Uterus (tissue), 4 donors: Measurements from ENCODE around the gene FAM185A. TPM values are rescaled to one million over a fixed set of nuclear protein-coding genes. Genes with fewer than 3 reads are reported as not detected.

ENCODE experiments used
- DNase-seq, 2 donors: peaks; one replicate each; pipeline ENCODE4 v3.0.0-alpha.2; 2019 to 2020
- H3K27ac ChIP-seq, 2 donors: fragments of 200-600 bp; sonication (generic); 1 replicate in 1 of 2; 2 replicates in 1 of 2; pipeline ENCODE4 v1.5.1; 2016 to 2018
- H3K27me3 ChIP-seq, 2 donors: fragments of 200-600 bp; sonication (generic); one replicate each; pipeline ENCODE4 v1.5.1; 2018 to 2019; ENCODE audit warnings: control low read depth in 1 of 2
- H3K36me3 ChIP-seq, 2 donors: fragments of 200-600 bp; sonication (generic); one replicate each; pipeline ENCODE4 v1.5.1; 2019; ENCODE audit warnings: control low read depth in 1 of 2
- H3K4me1 ChIP-seq, 2 donors: fragments of 200-600 bp; sonication (generic); one replicate each; pipeline ENCODE4 v1.5.1; 2018 to 2019; ENCODE audit warnings: control low read depth in 1 of 2
- H3K4me3 ChIP-seq, 2 donors: fragments of 200-600 bp; sonication (generic); 1 replicate in 1 of 2; 2 replicates in 1 of 2; pipeline ENCODE4 v1.5.1; 2018 to 2019; ENCODE audit warnings: mild to moderate bottlenecking in 1 of 2
- H3K9me3 ChIP-seq, 2 donors: fragments of 200-600 bp; sonication (generic); one replicate each; pipeline ENCODE4 v1.5.1; 2019; ENCODE audit warnings: control low read depth in 1 of 2
- POLR2A ChIP-seq, 2 donors: fragments of 450-650 bp; IDR thresholded peaks; one replicate each; pipeline ENCODE4 v1.6.1; 2016; ENCODE audit warnings: antibody characterized with exemption in 2 of 2, mild to moderate bottlenecking in 1 of 2, moderate library complexity in 1 of 2
- intact Hi-C: fragments of 100-400 bp; cut with DNase I; formaldehyde crosslinking; loops from one replicate; pipeline ENCODE4 v1.15.1; 2023; ENCODE audit warnings: low total_unique reads
- total RNA-seq, 4 donors: library from RNA; depleted of rRNA in 3 of 4; stranded (reverse); fragments of >200 nt in 3 of 4; gene quantifications; one replicate each; pipeline versions ENCODE4 v1.1.0 to v1.2.4, GENCODE V29; 2014 to 2023
- TF ChIP-seq, protein P1 (sequence below), 4 experiments: fragments of 200-600 bp in 2 of 4; fragments of 450-650 bp in 2 of 4; sonication (generic) in 2 of 4; IDR thresholded peaks; one replicate each; pipeline ENCODE4 v1.5.1; 2016 to 2019; ENCODE audit warnings: antibody characterized with exemption in 4 of 4, mild to moderate bottlenecking in 2 of 4, moderate library complexity in 1 of 4
- donor health status: DM: yes; HTN: yes; CAD: no.

The FAM185A gene
- total RNA-seq, 4 donors from 2014 or later, result 0.59 to 118 (median 19.4) TPM

DNA sequence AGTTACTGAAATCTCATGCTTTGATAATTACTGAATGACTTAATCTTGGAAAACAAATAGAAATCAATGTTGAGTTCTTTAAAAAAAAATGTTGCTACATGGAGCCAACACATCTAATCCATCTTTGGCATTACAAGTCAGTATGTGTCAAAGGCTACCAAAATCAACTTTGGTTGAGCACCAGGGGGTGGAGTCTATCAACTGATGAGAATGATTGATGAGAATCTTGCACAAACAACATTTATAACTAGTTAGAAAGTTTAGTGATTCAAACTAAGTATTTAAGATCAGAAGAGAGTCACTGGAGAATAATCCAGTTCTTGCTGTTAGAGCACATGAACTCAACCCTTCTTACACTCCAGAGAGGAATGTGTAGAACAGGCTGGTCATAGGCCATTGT lies 93.5 kb downstream of the FAM185A start:
- intact Hi-C loops, result no loop called here
- no peak overlapping the region for H3K4me3 ChIP-seq
- H3K27me3 ChIP-seq, result no peaks in the 10 kb centered on the region
- peaks cover 0 to under 1% of the 10 kb centered on the region in 2 donors for H3K4me1 ChIP-seq
- no peak for DNase-seq
- H3K9me3 ChIP-seq, result no peaks in the 10 kb centered on the region
- no peak overlapping the region for H3K27ac ChIP-seq
- H3K36me3 ChIP-seq, result no peaks in the 10 kb centered on the region
- TF ChIP-seq, protein P1, sequence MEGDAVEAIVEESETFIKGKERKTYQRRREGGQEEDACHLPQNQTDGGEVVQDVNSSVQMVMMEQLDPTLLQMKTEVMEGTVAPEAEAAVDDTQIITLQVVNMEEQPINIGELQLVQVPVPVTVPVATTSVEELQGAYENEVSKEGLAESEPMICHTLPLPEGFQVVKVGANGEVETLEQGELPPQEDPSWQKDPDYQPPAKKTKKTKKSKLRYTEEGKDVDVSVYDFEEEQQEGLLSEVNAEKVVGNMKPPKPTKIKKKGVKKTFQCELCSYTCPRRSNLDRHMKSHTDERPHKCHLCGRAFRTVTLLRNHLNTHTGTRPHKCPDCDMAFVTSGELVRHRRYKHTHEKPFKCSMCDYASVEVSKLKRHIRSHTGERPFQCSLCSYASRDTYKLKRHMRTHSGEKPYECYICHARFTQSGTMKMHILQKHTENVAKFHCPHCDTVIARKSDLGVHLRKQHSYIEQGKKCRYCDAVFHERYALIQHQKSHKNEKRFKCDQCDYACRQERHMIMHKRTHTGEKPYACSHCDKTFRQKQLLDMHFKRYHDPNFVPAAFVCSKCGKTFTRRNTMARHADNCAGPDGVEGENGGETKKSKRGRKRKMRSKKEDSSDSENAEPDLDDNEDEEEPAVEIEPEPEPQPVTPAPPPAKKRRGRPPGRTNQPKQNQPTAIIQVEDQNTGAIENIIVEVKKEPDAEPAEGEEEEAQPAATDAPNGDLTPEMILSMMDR (IDR thresholded peaks at IDR 0.05), result no peak
- no peak for TF ChIP-seq POLR2A (IDR thresholded peaks at IDR 0.05)

DNA sequence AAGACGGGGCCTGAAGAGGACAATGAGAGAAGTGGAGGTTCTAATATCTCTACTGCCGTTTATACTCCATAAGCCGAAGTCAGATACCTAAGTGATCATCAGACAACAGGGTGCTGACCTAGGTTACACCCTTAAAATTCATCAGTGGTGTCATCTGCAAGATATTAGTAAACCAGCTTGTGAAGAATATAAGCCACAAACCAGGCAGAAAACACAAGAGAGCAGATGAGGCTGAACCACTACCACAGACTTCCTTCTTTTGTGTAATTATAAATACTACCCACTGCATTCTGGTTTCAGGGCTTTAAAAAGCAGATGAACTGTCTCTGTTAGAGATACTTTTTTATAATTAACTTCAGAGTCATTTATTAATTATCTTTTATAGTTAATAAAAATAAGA lies 95.1 kb downstream of the FAM185A start:
- no peak for TF ChIP-seq POLR2A (IDR thresholded peaks at IDR 0.05)
- TF ChIP-seq, protein P1 (IDR thresholded peaks at IDR 0.05), result no peak
- no peaks in the 10 kb centered on the region for H3K4me1 ChIP-seq
- DNase-seq, result no peak
- H3K27me3 ChIP-seq, result no peaks in the 10 kb centered on the region
- H3K4me3 ChIP-seq, result no peak overlapping the region
- no peaks in the 10 kb centered on the region for H3K9me3 ChIP-seq
- intact Hi-C loops, result no loop called here
- no peak overlapping the region for H3K27ac ChIP-seq
- H3K36me3 ChIP-seq, result no peaks in the 10 kb centered on the region

DNA sequence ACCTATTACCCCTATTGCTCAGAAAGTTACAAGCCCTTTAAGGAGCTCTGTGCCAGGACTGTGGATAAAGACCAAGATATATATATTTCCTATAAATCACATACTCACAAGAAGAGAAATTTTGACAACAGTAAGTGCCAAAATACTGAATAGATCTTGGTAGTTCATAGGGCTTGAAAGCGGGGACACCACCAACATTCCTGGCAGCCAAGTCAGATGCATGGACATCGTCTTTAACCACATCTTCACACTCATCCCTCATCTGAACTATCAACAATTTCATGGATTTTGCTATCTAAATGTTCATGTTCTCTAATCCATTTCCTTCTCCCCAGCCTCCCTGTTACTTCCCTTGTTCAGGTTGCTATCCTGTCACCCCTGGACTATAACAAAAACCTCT lies 96.5 kb downstream of the FAM185A start:
- TF ChIP-seq, protein P1 (IDR thresholded peaks at IDR 0.05), result no peak
- no peak for TF ChIP-seq POLR2A (IDR thresholded peaks at IDR 0.05)
- Histone ChIP-seq H3K27ac (no peak overlapping the region), H3K27me3 (no peaks in the 10 kb centered on the region), H3K9me3 (no peaks in the 10 kb centered on the region), H3K4me3 (no peak overlapping the region), H3K36me3 (no peaks in the 10 kb centered on the region), H3K4me1 (no peaks in the 10 kb centered on the region)
- intact Hi-C loops, result no loop called here
- DNase-seq, result no peak

DNA sequence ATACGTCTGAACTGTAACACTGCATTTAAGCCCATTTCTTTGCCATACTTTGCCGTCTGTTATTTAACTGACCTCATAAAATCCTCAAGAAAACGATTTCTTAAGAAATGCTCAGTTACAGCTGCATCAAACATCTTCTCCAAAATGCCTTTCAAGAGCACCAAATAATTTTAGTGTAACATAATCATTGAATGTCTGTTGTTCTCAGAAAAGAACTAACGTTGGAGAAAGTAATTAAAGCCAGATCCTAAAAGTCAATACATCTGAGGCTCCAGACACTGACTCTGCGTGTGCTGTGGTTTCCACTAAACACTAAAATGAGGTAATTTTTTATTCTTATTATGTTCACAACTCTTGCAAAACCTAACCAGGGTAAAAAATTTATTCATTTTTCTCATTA lies 100.3 kb downstream of the FAM185A start:
- Histone ChIP-seq H3K4me1 (no peaks in the 10 kb centered on the region), H3K27ac (no peak overlapping the region)
- intact Hi-C loops, result no loop called here

DNA sequence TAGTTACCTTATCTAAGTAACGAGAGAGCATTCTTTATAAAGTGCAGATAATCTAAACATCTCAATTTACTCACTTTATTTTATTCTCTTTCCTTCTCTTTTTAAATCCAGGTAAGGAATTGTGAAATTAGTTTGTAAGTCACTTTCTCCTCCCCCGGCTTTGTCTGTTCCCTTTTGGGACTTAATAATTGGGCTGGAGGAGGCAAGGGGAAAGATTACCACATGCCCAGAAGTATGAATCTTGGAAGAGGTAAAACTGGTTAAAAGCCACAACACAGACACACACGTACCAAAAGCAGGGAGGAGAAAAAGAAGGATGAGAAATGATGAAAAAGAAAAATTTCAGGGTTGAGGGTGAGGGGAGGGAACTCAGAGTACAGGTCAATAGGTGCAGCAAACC lies 100.7 kb downstream of the FAM185A start:
- no peak overlapping the region for H3K27ac ChIP-seq
- H3K4me1 ChIP-seq, result no peaks in the 10 kb centered on the region
- no peak overlapping the region for H3K4me3 ChIP-seq
- no peaks in the 10 kb centered on the region for H3K27me3 ChIP-seq
- H3K36me3 ChIP-seq, result no peaks in the 10 kb centered on the region
- no peak for TF ChIP-seq POLR2A (IDR thresholded peaks at IDR 0.05)
- TF ChIP-seq, protein P1 (IDR thresholded peaks at IDR 0.05), result no peak
- no peaks in the 10 kb centered on the region for H3K9me3 ChIP-seq
- DNase-seq, result no peak
- intact Hi-C loops, result no loop called here

More for the DNA sequence above, 100.3 kb downstream of the FAM185A start:
- TF ChIP-seq POLR2A (IDR thresholded peaks at IDR 0.05), result no peak
- TF ChIP-seq, protein P1 (IDR thresholded peaks at IDR 0.05), result no peak
- Histone ChIP-seq H3K36me3 (no peaks in the 10 kb centered on the region), H3K9me3 (no peaks in the 10 kb centered on the region), H3K4me3 (no peak overlapping the region), H3K27me3 (no peaks in the 10 kb centered on the region)
- no peak for DNase-seq
